Jurkat, Clone E6-1 (cell line): ENCODE measurements around the gene ESF1.
A peak's percentile ranks its signal among the peaks of the same experiment; 100 is the strongest.

ENCODE experiments used
- DNase-seq: peaks from one replicate; pipeline ENCODE4 v3.0.0-alpha.2; 2011; ENCODE audit warnings: low read depth, low spot score
- H3K4me3 ChIP-seq: 2 replicates; pipeline ENCODE4 v1.5.1; 2011; ENCODE audit warnings: mild to moderate bottlenecking, low read length, control low read depth, moderate library complexity

Gene ESF1

DNA sequence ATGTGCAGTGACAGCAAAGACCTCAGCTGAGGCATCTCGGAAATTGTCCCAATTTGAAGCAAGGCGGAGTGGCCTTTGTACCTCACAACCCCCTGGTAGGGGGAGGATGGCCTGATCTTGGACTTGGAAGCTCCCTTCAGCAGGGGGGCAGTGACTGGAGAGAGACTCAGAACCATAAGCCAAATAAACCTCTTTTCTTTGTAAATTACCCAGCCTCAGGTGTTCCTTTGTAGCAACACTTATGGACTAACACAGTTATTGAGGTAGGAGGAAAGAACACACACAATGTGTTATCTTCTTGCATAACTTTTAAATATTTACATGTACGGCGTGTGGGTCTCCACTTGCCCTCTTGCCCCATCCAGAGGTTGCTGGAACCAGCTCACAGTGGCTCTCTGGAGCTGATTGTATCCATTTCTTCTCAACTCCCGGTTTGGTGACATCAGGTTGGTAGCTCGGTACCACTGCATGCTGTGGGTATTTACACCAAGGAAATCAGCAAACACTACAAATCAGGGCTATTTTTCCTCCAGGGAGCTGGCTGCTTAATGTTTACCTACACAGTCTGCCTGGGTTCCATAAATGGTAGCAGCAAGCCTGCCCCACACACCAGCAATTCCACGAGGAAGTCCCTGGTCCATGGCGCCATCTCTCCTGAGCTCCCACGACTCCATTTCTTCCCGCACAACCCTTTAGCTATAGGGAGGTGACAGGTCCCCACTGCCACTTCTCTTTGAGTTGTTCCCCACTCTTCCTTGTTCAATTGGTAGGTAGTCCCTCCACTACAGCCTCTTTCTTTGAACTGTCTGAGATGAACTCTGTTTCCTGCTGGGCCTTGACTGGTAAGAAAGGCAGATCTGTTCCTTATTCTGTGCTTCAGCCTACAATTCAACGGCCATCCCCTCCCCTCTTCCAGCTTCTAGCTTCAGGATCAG lies 91.7 kb downstream of the ESF1 start:
- DNase-seq, result no peak
- no peak overlapping the region for H3K4me3 ChIP-seq

DNA sequence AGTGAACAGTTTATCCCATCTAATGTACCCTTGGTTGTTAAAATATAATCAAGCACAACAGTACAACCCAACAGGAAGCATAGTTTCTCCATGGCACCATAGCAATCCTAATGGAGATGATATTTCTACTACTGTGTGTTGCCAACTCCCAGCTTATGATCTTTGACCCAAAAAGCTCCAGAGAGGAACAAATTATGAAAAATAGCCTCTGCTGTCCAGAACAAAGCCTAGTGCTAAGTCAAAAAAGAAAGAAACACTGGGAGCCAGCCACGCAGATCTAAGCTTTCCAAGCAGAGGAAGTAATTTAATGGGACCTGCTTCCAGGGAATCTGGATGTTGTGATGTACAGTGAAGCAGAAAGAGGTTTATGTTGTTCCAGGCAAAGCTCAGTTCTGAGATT lies 93.8 kb downstream of the ESF1 start:
- no peak overlapping the region for H3K4me3 ChIP-seq
- DNase-seq, result no peak

DNA sequence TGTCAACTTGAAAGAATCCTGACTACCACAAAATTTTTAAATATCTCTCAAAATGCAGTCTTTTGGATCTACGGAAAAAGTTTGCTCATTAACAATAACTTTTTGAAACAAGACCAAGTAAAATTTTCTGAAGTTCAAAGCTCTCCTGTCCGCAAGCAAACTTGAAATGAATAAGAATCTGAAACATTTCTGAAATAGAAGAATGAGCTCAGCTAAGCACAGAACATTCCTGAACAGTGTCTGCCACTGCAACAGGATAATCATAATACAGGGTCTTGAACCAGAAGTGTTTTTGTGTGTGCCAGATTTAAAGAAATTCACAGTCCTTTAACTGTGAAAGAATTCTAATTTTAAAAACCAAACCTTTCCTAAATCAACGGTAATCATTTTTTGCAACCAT lies 96.9 kb downstream of the ESF1 start:
- no peak overlapping the region for H3K4me3 ChIP-seq
- DNase-seq, result no peak

DNA sequence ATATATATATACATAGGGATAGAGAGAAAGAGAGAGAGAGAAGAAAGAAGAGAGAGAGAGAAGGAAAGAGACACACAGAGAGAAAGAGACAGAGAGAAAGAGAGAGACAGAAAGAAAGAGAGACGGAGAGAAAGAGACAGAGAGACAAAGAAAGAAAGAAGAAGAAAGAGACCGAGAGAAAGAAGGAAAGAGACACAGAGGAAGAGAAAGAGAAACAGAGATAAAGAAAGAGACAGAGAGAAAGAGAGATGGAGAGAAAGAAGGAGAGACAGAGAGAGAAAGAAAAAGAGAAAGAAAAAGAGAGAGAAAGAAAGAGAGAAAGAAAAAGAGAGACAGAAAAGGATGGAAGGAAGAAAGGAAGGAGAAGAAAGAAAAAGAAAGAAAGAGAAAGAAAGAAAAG lies 99.1 kb downstream of the ESF1 start:
- H3K4me3 ChIP-seq, result no peak overlapping the region
- no peak for DNase-seq

DNA sequence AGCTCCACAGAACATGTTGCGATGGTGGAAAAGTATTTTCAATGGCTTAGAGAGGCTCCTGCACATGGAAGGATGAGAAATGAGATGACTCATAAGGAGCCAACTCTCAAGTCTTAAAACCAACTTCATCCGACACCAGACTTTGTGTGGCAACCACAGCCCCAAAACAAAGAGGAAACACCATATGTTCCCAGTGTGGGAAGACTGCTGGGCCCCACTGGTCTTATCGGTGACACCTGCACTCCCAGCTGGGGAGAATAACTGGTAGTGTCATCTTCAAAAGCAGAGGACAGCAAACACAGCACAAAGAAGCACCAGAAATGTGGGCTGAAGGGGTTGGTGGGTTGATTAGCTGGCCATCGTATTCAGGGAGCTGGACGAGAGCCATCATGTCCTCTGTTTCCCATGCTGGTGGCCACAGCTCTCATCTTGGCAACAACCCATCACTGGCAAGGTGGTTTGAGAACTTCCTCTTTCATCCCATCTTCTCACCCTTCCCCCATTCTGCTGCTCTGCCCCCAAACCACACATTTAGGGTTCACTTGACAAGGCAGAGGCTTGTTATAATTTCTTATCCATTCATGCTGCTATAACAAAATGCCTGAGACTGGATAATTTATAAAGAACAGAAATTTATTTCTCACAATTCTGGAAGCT lies 100.0 kb downstream of the ESF1 start:
- H3K4me3 ChIP-seq, result peak overlapping the region; percentile 36

DNA sequence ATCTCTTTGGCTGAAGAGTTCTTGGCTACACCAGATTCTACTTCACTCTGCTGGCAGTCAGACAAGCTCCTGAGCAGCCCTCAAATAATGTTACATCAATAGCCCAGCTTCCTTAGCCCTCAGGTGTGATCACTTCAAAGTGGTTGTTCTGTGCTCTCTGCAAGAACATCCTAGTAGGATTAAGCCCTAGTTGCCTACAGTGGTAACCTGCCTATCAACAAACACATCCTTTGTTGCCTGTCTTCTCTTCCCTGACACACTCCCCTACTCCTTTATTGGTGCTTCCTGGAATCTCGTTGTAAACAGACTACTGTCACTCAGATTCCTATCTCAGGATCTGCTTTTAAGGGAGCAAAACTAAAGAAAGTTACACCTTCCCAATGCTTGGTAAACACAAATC lies 100.9 kb downstream of the ESF1 start:
- peak overlapping the region; percentile 36 for H3K4me3 ChIP-seq
- DNase-seq, result peak; percentile 82

More for the DNA sequence above, 100.0 kb downstream of the ESF1 start:
- peak; percentile 98 for DNase-seq

DNA sequence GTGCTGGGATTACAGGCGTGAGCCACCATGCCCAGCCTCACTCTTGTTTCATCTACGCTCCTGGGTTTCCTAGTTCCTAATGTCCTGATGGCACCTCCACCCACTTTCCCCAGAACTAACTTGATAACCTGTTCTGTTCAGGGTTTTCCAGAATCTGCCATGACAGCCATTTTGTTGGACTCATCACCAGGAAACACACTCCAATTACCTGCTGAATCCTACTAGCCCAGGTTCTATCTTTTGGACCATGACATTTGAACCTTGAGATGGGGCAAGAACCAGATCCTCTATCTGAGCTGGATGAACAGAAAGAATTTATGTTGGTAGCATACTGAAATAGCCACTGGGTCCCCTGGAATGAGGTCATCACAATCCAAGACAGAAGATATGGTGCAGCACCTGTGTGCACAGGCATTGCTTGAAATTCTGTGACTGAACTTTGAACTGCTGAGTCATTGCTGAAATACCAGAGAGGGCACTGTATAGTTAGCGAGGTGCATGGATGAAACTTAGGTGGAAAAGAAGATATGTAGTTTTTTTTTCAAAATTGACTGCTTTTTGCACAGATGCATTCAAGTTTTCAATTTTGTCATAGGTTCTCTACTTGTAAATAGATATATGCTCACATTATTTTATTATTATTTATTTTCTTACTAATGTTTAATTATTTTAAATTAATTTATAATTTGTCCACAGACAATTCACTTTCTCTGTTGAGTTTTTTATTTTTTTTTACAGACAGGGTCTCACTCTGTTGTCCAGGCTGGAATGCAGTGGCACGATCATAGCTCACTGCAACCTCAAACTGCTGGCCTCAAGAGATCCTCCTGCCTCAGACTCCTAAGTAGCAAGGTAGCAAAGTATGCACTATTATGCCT lies 103.2 kb downstream of the ESF1 start:
- DNase-seq, result no peak

DNA sequence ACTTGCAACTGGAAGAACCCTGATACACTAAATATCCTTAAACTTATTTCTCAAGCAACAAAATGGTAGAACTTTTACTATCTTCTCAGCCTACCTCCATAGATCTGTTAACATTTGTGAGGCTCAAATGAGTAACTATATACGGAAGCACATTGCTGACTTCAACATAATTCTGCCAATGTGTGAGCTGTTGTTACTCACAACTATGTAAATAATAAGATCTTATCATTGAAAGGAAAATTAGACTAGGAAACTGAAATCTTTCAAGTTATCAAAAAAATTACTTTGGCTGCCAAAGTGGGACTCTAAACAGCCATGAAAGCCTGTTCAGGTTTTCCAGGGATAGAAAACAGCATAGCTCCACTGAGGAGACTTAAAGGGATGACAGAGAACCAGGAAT lies 105.8 kb downstream of the ESF1 start:
- no peak for DNase-seq
- H3K4me3 ChIP-seq, result no peak overlapping the region

More for the DNA sequence above, 103.2 kb downstream of the ESF1 start:
- H3K4me3 ChIP-seq, result no peak overlapping the region

DNA sequence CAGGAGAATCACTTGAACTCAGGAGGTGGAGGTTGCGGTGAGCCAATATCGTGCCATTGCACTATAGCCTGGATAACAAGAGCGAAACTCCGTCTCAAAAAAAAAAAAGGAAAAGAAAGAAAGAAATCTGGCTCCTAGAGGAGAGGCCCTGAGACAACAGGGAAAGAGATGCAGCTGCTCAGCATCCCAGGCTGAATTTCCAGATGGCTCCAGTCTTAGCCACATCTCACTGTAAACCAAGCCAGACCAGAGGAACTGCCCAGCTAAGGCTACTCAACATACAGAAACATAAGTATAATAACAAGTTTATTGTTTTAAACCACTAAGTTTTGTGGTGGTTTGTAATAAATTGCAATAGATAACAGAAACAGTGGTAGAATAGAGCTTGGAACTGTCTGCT lies 107.5 kb downstream of the ESF1 start:
- no peak overlapping the region for H3K4me3 ChIP-seq
- no peak for DNase-seq

DNA sequence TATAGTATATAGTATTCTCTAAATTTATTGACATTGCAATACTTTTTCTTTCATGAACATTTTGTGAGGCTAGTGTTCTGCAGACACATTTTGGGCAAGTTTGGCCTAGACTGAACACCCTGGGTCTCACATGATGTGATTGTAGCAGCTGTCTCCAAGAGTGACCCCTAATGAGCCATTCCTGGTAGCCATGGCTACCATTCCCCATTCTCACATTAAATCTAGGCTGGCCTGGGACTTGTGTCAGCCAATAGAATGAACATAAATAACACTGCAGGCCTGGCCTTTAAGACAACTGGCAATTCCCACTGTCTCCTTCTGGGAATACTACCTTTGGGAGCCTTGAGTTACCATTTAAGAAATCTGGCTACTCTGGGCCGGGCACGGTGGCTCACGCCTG lies 108.0 kb downstream of the ESF1 start:
- DNase-seq, result no peak
- H3K4me3 ChIP-seq, result no peak overlapping the region

DNA sequence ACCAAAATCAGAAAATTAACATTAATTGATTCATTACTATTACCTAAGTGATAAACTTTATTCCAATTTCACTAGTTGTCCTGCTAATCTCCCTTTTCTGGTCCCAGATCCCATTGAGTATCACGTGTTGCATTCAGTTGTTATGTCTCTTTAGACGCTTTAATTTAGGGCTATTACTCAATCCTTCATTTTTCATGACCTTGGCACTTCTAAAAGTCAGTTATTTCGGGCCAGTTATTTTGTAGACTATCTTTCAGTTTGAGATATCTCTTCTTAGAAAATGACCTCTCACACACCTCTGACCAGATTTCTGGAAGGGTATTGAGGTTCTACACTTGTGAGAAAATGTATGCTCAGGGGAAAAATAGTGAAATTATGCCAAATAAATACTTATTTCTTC lies 112.0 kb downstream of the ESF1 start:
- DNase-seq, result no peak
- H3K4me3 ChIP-seq, result no peak overlapping the region

DNA sequence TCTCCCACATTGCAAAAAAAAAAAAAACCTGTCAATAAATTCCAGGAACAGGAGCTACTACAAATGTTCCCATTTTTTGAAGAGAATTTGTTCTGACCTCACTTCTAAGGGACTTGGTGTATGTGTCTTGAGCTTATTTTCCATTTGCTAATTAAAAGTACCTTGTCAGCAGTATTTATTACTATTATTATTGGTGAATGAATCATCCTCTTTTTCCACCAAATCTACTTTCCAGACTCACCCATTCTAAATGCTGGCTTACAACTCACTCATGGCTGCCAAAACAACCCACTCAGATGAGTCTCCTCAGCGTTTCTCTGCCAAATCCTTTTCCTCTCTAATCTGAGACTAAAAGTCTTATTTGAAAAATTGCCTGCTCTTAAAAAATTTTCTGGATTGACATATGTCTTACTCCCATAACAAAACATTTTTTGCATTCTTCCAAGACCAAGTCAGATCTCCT lies 112.8 kb downstream of the ESF1 start:
- no peak for DNase-seq
- no peak overlapping the region for H3K4me3 ChIP-seq

DNA sequence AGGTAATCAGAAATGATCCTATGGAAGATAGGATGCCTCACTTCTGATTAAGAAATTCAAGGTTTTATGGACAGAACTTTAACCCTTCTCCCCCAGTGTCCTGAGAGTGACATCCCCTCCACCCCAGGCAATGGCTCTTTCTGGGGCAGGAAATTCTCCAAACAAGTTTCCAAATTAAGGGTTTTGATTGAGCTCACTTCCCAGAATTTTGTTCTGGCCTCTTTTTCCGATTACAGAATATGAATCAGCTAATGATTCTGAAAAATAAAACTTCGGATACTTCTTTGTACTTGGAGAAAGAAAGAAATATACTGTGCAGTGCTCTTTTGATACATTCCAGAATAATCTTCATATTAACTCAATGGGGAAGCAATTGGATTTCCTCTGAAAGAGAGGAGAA lies 113.2 kb downstream of the ESF1 start:
- DNase-seq, result no peak
- H3K4me3 ChIP-seq, result no peak overlapping the region

DNA sequence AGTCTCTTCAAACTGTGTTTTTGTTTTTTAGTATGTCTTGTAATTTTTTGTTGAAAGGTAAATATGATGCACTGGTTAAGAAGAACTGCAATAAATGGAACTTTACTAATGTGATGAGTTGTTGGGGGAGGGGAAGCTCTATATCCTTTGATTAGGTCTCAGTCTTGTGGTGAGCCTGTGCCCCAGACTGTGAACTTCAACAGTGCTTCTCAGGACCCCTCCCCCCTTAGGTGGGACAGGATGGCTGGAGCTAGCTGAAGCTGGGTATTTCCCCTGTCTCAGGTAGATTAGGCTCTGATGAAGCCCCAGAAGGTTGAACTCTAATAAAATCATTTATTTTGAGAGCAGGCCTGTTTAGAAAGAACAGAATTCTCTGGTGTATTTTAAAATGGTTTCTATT lies 114.6 kb downstream of the ESF1 start:
- H3K4me3 ChIP-seq, result no peak overlapping the region
- peak; percentile 86 for DNase-seq

DNA sequence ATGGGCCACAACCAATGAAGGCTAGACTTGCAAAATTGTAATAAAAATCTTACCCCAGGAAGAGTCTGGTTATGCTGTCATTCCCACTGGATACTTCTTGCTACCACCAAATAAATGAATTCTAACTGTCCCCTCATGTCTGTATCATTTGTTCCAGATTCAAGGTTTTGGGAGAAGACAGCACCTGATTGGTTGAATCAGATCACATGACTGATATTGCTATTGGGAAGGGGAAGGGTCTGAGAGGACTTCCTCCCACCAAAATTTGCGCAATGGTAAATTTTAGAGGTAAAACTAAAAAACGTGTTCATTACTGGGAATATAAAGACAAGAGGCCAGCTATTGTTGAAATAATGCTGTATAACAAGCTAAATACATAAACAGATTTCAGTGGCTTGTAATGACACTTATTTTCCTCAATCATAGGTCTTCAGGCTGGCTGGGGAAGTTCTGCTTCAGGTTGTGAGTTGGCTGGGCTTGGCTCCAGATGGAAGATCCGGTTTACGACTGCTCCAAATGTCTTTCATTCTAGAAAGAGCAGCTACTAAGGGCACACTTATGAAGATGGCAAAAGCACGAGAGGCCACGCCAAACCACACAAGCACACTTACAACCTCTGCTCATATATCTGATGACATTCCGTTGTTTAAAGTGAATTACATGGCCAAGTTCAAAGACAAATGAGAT lies 118.9 kb downstream of the ESF1 start:
- DNase-seq, result no peak

More for the DNA sequence above, 118.9 kb downstream of the ESF1 start:
- no peak overlapping the region for H3K4me3 ChIP-seq
